GM12872 (cell line): ENCODE results near the gene ABCC2.

Experiments
- CTCF ChIP-seq: IDR thresholded peaks from 3 replicates; pipeline ENCODE4 v1.5.1; 2011; ENCODE audit warnings: low read depth, mild to moderate bottlenecking, low read length, moderate library complexity; ENCODE audit not compliant: insufficient read depth

ABCC2 gene

GRCh38 chr10:99814143-99814542, 31.7 kb downstream of the ABCC2 start:
- TF ChIP-seq CTCF: no peak

GRCh38 chr10:99815621-99816020, 33.2 kb downstream of the ABCC2 start:
- TF ChIP-seq CTCF: no peak

- no peak for TF ChIP-seq CTCF
These were observed 45.5 kb downstream of the ABCC2 start for GRCh38 chr10:99827936-99828335.

- TF ChIP-seq CTCF: no peak
These were observed 46.0 kb downstream of the ABCC2 start for GRCh38 chr10:99828464-99828863.

GRCh38 chr10:99832439-99832838, 50.0 kb downstream of the ABCC2 start:
- TF ChIP-seq CTCF: no peak

GRCh38 chr10:99834410-99834809, 52.0 kb downstream of the ABCC2 start:
- no peak for TF ChIP-seq CTCF

GRCh38 chr10:99835947-99836346, 53.5 kb downstream of the ABCC2 start:
- no peak for TF ChIP-seq CTCF

- TF ChIP-seq CTCF: no peak
These were observed 54.3 kb downstream of the ABCC2 start for GRCh38 chr10:99836711-99837110.
